Thyroid gland (tissue), 4 donors: ENCODE results near the gene TUBA3E.
"Not testable (repeated sequence)": the region's sequence is repeated elsewhere in the genome, so short reads cannot be mapped to it uniquely, and the experiment has no call there.

Source experiments
- CTCF ChIP-seq, 6 experiments: fragments of 200-600 bp in 3 of 6; fragments of 450-650 bp in 3 of 6; sonication (generic) in 3 of 6; IDR thresholded peaks; one replicate each; pipeline ENCODE4 v1.5.1; 2016 to 2019; ENCODE audit warnings: antibody characterized with exemption in 6 of 6, mild to moderate bottlenecking in 2 of 6, inconsistent platforms in 1 of 6, moderate library complexity in 1 of 6
- POLR2A ChIP-seq, 2 donors: fragments of 450-650 bp; IDR thresholded peaks; one replicate each; pipeline ENCODE4 v1.6.1; 2017; ENCODE audit warnings: antibody characterized with exemption in 2 of 2, mild to moderate bottlenecking in 2 of 2, moderate library complexity in 1 of 2

- not testable (repeated sequence) for TF ChIP-seq CTCF, POLR2A (IDR thresholded peaks at IDR 0.05)
These were observed 30.4 kb upstream of the TUBA3E start for GRCh38 chr2:130228467-130229160.
